ENCODE results near the gene CRISP1. TPM values are rescaled to one million over a fixed set of nuclear protein-coding genes. Genes with fewer than 3 reads are reported as not detected.

Gene CRISP1
- total and polyA plus RNA-seq, 5 donors: not detected

DNA sequence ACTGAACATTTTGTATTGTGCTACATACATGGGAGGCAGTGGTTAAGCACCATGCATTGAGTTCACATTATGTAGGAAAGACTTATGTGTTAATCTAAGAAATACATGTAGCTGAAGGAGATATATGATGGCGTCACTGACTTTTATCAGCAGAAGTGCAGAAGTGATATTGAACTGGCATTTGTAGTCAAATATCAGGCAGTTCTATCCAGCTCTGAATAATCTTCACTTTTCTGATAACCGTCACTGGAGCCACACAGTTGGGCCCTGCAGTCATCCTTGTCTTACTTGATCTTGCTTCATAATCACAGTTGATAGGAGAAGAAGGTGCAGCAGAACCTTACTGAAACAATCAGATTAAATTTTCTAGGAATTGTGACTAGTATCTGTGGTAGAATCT is 26.4 kb downstream of the CRISP1 start:
- no peak for DNase-seq
- Histone ChIP-seq H3K4me1 (ENCODE audit: control insufficient read depth, insufficient read depth, low read length) (no peaks in the 10 kb centered on the region), H3K27ac (ENCODE audit: low read length) (no peak overlapping the region), H3K27me3 (ENCODE audit: control insufficient read depth, insufficient read depth) (no peaks in the 10 kb centered on the region), H3K9me3 (ENCODE audit: control insufficient read depth, low read length) (no peaks in the 10 kb centered on the region), H3K4me3 (ENCODE audit: low read length) (no peak overlapping the region)
- WGBS: 73% methylated on average over 2 of the region's 2 CpGs
- ATAC-seq: no peak
- intact Hi-C loops (cut with DNase I): loop anchor here in 2 of 4 donors (10.0 kb wide), 2 partner anchors 205 to 215 kb away; partner anchors contain the start of gene RHAG (in 1 of the 2)

- ATAC-seq: no peak
- DNase-seq: no peak
- Histone ChIP-seq H3K4me3 (ENCODE audit: low read length) (no peak overlapping the region), H3K9me3 (ENCODE audit: control insufficient read depth, low read length) (no peaks in the 10 kb centered on the region), H3K4me1 (ENCODE audit: control insufficient read depth, insufficient read depth, low read length) (no peaks in the 10 kb centered on the region), H3K27me3 (ENCODE audit: control insufficient read depth, insufficient read depth) (no peaks in the 10 kb centered on the region), H3K27ac (ENCODE audit: low read length) (no peak overlapping the region)
- intact Hi-C loops (cut with DNase I): no loop called here
- WGBS: 92% methylated on average over 2 of the region's 2 CpGs
Measured at GRCh38 chr6:49839162-49839561, 27.2 kb downstream of the CRISP1 start.

DNA sequence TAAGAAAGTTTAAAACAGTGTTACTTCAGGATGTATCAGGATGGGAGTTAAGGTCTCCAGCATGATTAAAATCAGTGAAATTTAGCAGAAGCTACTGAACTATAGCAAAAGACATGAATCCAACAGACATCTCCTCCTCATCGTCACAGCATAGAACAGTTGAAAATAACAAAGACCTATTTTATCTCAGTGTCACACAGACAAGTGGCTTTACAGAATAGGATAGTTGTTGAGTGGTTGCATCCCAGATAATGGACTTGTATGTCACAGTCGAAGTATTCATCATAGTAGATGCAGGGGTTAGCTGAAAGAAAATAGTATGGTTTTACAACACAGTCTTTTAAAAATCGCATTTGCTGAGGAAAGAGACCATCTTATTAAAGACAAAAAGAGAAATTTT is 31.2 kb downstream of the CRISP1 start:
- H3K9me3 ChIP-seq (ENCODE audit: control insufficient read depth, low read length): no peaks in the 10 kb centered on the region
- no peak overlapping the region for H3K4me3 ChIP-seq (ENCODE audit: low read length)
- H3K27me3 ChIP-seq (ENCODE audit: control insufficient read depth, insufficient read depth): no peaks in the 10 kb centered on the region
- WGBS: 62% methylated on average over 3 of the region's 3 CpGs
- H3K4me1 ChIP-seq (ENCODE audit: control insufficient read depth, insufficient read depth, low read length): no peaks in the 10 kb centered on the region
- DNase-seq (no peak), ATAC-seq (no peak)
- intact Hi-C loops (cut with DNase I): no loop called here
- no peak overlapping the region for H3K27ac ChIP-seq (ENCODE audit: low read length)

DNA sequence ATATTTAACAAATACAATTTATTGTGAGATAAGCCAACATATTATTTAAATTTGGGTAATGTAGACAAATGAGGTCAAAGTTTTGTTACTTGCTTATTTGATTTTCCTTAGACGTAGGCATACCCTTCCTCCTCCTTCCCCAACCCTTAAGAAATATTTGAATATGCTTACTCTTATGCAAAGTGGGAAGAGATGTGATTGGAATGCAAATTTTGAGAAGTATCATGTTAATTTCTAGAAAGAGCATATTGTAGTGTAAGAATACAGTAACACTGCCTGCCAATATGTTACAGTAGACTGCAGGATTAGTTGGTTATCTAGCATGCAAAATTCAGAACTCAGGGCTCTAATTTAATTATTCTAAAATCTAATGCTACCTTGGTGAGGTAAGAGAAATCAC is 32.9 kb downstream of the CRISP1 start:
- Histone ChIP-seq H3K4me3 (ENCODE audit: low read length) (no peak overlapping the region), H3K27me3 (ENCODE audit: control insufficient read depth, insufficient read depth) (no peaks in the 10 kb centered on the region), H3K27ac (ENCODE audit: low read length) (no peak overlapping the region), H3K9me3 (ENCODE audit: control insufficient read depth, low read length) (no peaks in the 10 kb centered on the region), H3K4me1 (ENCODE audit: control insufficient read depth, insufficient read depth, low read length) (no peaks in the 10 kb centered on the region)
- DNase-seq: no peak
- 82% methylated on average over 1 of the region's 1 CpG for WGBS
- ATAC-seq: no peak
- intact Hi-C loops (cut with DNase I): no loop called here

GRCh38 chr6:49826743-49827406 is 39.5 kb downstream of the CRISP1 start:
- Histone ChIP-seq H3K27me3 (ENCODE audit: control insufficient read depth, insufficient read depth) (no peaks in the 10 kb centered on the region), H3K27ac (ENCODE audit: low read length) (no peak overlapping the region), H3K4me3 (ENCODE audit: low read length) (no peak overlapping the region), H3K9me3 (ENCODE audit: control insufficient read depth, low read length) (no peaks in the 10 kb centered on the region), H3K4me1 (ENCODE audit: control insufficient read depth, insufficient read depth, low read length) (no peaks in the 10 kb centered on the region)
- ATAC-seq (no peak), DNase-seq (no peak)
- WGBS: 55% methylated on average over 5 of the region's 5 CpGs
- intact Hi-C loops (cut with DNase I): no loop called here

- Histone ChIP-seq H3K4me1 (ENCODE audit: control insufficient read depth, insufficient read depth, low read length) (no peaks in the 10 kb centered on the region), H3K9me3 (ENCODE audit: control insufficient read depth, low read length) (no peaks in the 10 kb centered on the region), H3K27ac (ENCODE audit: low read length) (no peak overlapping the region), H3K27me3 (ENCODE audit: control insufficient read depth, insufficient read depth) (no peaks in the 10 kb centered on the region), H3K4me3 (ENCODE audit: low read length) (no peak overlapping the region)
- DNase-seq: no peak
- ATAC-seq: no peak
- 92% methylated on average over 2 of the region's 2 CpGs for WGBS
- intact Hi-C loops (cut with DNase I): no loop called here
Measured at GRCh38 chr6:49815166-49815565, 51.2 kb downstream of the CRISP1 start.

DNA sequence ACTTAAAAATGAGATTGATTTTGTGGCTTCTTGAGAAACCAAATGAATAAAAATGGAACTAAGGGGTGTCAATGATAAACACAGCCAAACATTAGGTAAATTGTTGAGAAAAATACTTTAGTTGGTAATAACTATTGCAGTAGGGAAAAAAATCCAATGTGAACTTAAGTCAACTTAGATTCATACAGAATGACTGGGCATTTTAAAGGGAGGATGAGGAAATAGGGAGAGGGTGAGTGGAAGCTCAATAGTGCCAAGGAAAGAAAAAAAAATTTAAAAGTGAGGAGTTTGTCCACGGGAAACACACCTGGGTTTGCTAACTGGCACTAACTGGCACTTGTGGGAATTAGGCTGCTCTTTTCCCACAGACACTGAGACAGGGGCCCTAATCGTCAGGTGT is 53.1 kb downstream of the CRISP1 start:
- 72% methylated on average over 2 of the region's 2 CpGs for WGBS
- DNase-seq (no peak), ATAC-seq (no peak)
- H3K9me3 ChIP-seq (ENCODE audit: control insufficient read depth, low read length): no peaks in the 10 kb centered on the region
- no peak overlapping the region for H3K4me3 ChIP-seq (ENCODE audit: low read length)
- H3K27me3 ChIP-seq (ENCODE audit: control insufficient read depth, insufficient read depth): no peaks in the 10 kb centered on the region
- intact Hi-C loops (cut with DNase I): no loop called here
- H3K27ac ChIP-seq (ENCODE audit: low read length): no peak overlapping the region
- H3K4me1 ChIP-seq (ENCODE audit: control insufficient read depth, insufficient read depth, low read length): no peaks in the 10 kb centered on the region

DNA sequence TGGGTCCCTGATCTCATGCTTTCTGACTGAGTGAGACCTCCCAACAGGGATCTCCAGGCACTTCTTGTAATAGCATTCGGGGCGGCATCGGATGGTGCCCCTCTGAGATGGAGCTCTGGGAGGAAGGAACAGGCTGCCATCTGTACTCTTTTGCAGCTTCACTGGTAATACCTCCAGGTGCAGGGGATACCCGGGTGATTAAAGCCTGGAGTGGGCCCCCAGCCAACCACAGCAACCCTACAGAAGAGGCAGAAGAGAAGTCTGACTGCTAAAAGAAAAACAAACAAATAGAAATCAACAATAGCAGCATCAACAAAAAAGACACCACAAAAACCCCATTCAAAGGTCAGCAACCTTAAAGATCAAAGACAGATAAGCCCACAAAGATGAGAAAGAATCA is 60.2 kb downstream of the CRISP1 start:
- WGBS: 88% methylated on average over 4 of the region's 4 CpGs
- intact Hi-C loops (cut with DNase I): no loop called here
- ATAC-seq: no peak

GRCh38 chr6:49805246-49805645 is 61.1 kb downstream of the CRISP1 start:
- intact Hi-C loops (cut with DNase I): no loop called here
- no peak for DNase-seq
- no peak for ATAC-seq
- Histone ChIP-seq H3K27ac (ENCODE audit: low read length) (no peak overlapping the region), H3K4me3 (ENCODE audit: low read length) (no peak overlapping the region), H3K4me1 (ENCODE audit: control insufficient read depth, insufficient read depth, low read length) (no peaks in the 10 kb centered on the region), H3K27me3 (ENCODE audit: control insufficient read depth, insufficient read depth) (no peaks in the 10 kb centered on the region), H3K9me3 (ENCODE audit: control insufficient read depth, low read length) (no peaks in the 10 kb centered on the region)
- 55% methylated on average over 3 of the region's 3 CpGs for WGBS

More for the DNA sequence above, 60.2 kb downstream of the CRISP1 start:
- Histone ChIP-seq H3K9me3 (ENCODE audit: control insufficient read depth, low read length) (no peaks in the 10 kb centered on the region), H3K4me3 (ENCODE audit: low read length) (no peak overlapping the region), H3K27me3 (ENCODE audit: control insufficient read depth, insufficient read depth) (no peaks in the 10 kb centered on the region), H3K4me1 (ENCODE audit: control insufficient read depth, insufficient read depth, low read length) (no peaks in the 10 kb centered on the region), H3K27ac (ENCODE audit: low read length) (no peak overlapping the region)
- DNase-seq: no peak

GRCh38 chr6:49801525-49801924 is 64.8 kb downstream of the CRISP1 start:
- intact Hi-C loops (cut with DNase I): no loop called here
- no peak for ATAC-seq

DNA sequence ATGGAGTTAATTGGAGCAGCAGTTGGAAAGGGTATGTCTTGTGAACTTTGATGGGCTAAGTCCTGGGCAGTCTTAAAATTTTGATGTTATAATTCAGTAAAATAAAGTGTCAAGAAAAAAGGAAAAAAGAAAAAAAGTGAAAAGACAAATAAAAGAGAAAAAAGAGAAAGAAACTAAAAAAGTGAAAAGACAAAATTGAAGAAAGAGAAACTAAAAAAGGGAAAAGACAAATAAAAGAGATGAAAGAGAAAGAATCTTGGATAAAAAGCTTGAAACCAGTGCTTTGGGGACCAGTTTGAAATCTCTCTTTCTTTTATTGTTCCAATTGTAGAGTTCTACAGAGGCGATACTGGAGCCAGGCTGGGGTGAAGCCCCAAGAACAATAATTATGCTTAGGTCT is 67.2 kb downstream of the CRISP1 start:
- 85% methylated on average over 1 of the region's 1 CpG for WGBS
- no peak overlapping the region for H3K4me3 ChIP-seq (ENCODE audit: low read length)
- intact Hi-C loops (cut with DNase I): no loop called here
- H3K9me3 ChIP-seq (ENCODE audit: control insufficient read depth, low read length): no peaks in the 10 kb centered on the region
- H3K27me3 ChIP-seq (ENCODE audit: control insufficient read depth, insufficient read depth): no peaks in the 10 kb centered on the region
- H3K4me1 ChIP-seq (ENCODE audit: control insufficient read depth, insufficient read depth, low read length): no peaks in the 10 kb centered on the region
- ATAC-seq (no peak), DNase-seq (no peak)
- no peak overlapping the region for H3K27ac ChIP-seq (ENCODE audit: low read length)

More at GRCh38 chr6:49801525-49801924, 64.8 kb downstream of the CRISP1 start:
- no peaks in the 10 kb centered on the region for H3K27me3 ChIP-seq (ENCODE audit: control insufficient read depth, insufficient read depth)
- no peaks in the 10 kb centered on the region for H3K9me3 ChIP-seq (ENCODE audit: control insufficient read depth, low read length)
- H3K4me1 ChIP-seq (ENCODE audit: control insufficient read depth, insufficient read depth, low read length): no peaks in the 10 kb centered on the region
- DNase-seq: no peak
- no peak overlapping the region for H3K4me3 ChIP-seq (ENCODE audit: low read length)
- 95% methylated on average over 8 of the region's 8 CpGs for WGBS
- no peak overlapping the region for H3K27ac ChIP-seq (ENCODE audit: low read length)
